Nephron (organoid): ENCODE results near the gene TXNDC16.

ENCODE experiments used
- H3K27ac Mint-ChIP-seq, 3 experiments: 2 replicates each; pipeline ENCODE4 v1.8.0; 2020; ENCODE audit warnings: mixed read lengths in 3 of 3, mild to moderate bottlenecking in 2 of 3, moderate library complexity in 1 of 3
- H3K27me3 Mint-ChIP-seq: 2 replicates; pipeline ENCODE4 v1.8.0; 2021; ENCODE audit warnings: low read depth, mild to moderate bottlenecking, moderate library complexity, mixed read lengths
- H3K36me3 Mint-ChIP-seq: 2 replicates; pipeline ENCODE4 v1.8.0; 2020; ENCODE audit warnings: low read depth, mixed read lengths
- H3K4me1 Mint-ChIP-seq: 2 replicates; pipeline ENCODE4 v1.8.0; 2020; ENCODE audit warnings: mixed read lengths
- H3K4me3 Mint-ChIP-seq, 3 experiments: 2 replicates each; pipeline ENCODE4 v1.8.0; 2020; ENCODE audit warnings: mild to moderate bottlenecking in 3 of 3, mixed read lengths in 3 of 3, moderate library complexity in 2 of 3
- H3K9me3 Mint-ChIP-seq: 2 replicates; pipeline ENCODE4 v1.8.0; 2020; ENCODE audit warnings: mixed read lengths
- CTCF ChIP-seq, 3 experiments: fragments of 200-600 bp; sonication (generic); IDR thresholded peaks; one replicate each; pipeline ENCODE4 v1.5.0; 2021; ENCODE audit warnings: antibody characterized with exemption in 3 of 3; ENCODE audit not compliant: unreplicated experiment in 3 of 3

Gene TXNDC16

GRCh38 chr14:52536269-52536668 is 16.0 kb downstream of the TXNDC16 start:
- Mint-ChIP-seq H3K9me3 (no peaks in the 10 kb centered on the region), H3K36me3 (peaks cover 43% of the 10 kb centered on the region), H3K27me3 (no peaks in the 10 kb centered on the region), H3K27ac (no peak overlapping the region), H3K4me1 (no peaks in the 10 kb centered on the region), H3K4me3 (no peak overlapping the region)
- no peak for TF ChIP-seq CTCF (IDR thresholded peaks at IDR 0.05; ENCODE audit: unreplicated experiment in 3 of 3)

- Mint-ChIP-seq H3K27ac (no peak overlapping the region), H3K36me3 (peaks cover 32% of the 10 kb centered on the region), H3K4me1 (no peaks in the 10 kb centered on the region), H3K4me3 (no peak overlapping the region), H3K27me3 (no peaks in the 10 kb centered on the region), H3K9me3 (no peaks in the 10 kb centered on the region)
- no peak for TF ChIP-seq CTCF (IDR thresholded peaks at IDR 0.05; ENCODE audit: unreplicated experiment in 3 of 3)
Measured at GRCh38 chr14:52531481-52531880, 20.8 kb downstream of the TXNDC16 start.

- Mint-ChIP-seq H3K27ac (no peak overlapping the region), H3K4me3 (no peak overlapping the region), H3K27me3 (no peaks in the 10 kb centered on the region), H3K9me3 (no peaks in the 10 kb centered on the region), H3K36me3 (peaks cover 8% of the 10 kb centered on the region), H3K4me1 (no peaks in the 10 kb centered on the region)
- TF ChIP-seq CTCF (IDR thresholded peaks at IDR 0.05; ENCODE audit: unreplicated experiment in 3 of 3) = no peak
Measured at GRCh38 chr14:52527052-52527451, 25.3 kb downstream of the TXNDC16 start.

GRCh38 chr14:52522581-52523345 is 29.5 kb downstream of the TXNDC16 start:
- no peaks in the 10 kb centered on the region for H3K9me3 Mint-ChIP-seq
- H3K4me1 Mint-ChIP-seq = no peaks in the 10 kb centered on the region
- TF ChIP-seq CTCF (IDR thresholded peaks at IDR 0.05; ENCODE audit: unreplicated experiment in 3 of 3) = no peak
- no peaks in the 10 kb centered on the region for H3K36me3 Mint-ChIP-seq
- no peak overlapping the region for H3K4me3 Mint-ChIP-seq
- H3K27ac Mint-ChIP-seq = no peak overlapping the region
- no peaks in the 10 kb centered on the region for H3K27me3 Mint-ChIP-seq

- no peak overlapping the region for H3K4me3 Mint-ChIP-seq
- H3K36me3 Mint-ChIP-seq = no peaks in the 10 kb centered on the region
- no peaks in the 10 kb centered on the region for H3K4me1 Mint-ChIP-seq
- no peak overlapping the region for H3K27ac Mint-ChIP-seq
- no peak for TF ChIP-seq CTCF (IDR thresholded peaks at IDR 0.05; ENCODE audit: unreplicated experiment in 3 of 3)
- H3K27me3 Mint-ChIP-seq = no peaks in the 10 kb centered on the region
- H3K9me3 Mint-ChIP-seq = no peaks in the 10 kb centered on the region
Measured at GRCh38 chr14:52522033-52522432, 30.3 kb downstream of the TXNDC16 start.
